Sigmoid colon (tissue), 4 donors: ENCODE measurements around the gene ZNF334.

Experiments
- EP300 ChIP-seq, 4 donors: sonication (generic); formaldehyde crosslinking; IDR thresholded peaks; one replicate each; pipeline ENCODE4 v1.6.1; 2017; ENCODE audit warnings: antibody characterized with exemption in 4 of 4
- POLR2A ChIP-seq, 2 donors: fragments of 450-650 bp; IDR thresholded peaks; one replicate each; pipeline ENCODE4 v1.6.1; 2016; ENCODE audit warnings: antibody characterized with exemption in 2 of 2, mild to moderate bottlenecking in 2 of 2, moderate library complexity in 2 of 2
- POLR2AphosphoS5 ChIP-seq, 4 donors: sonication (generic); formaldehyde crosslinking; IDR thresholded peaks; one replicate each; pipeline ENCODE4 v1.6.1; 2017; ENCODE audit warnings: antibody characterized with exemption in 4 of 4
- TF ChIP-seq, protein P1 (sequence below), 4 experiments: fragments of 450-650 bp in 3 of 4; fragments of 200-600 bp in 1 of 4; IDR thresholded peaks; one replicate each; pipeline ENCODE4 v1.5.1; 2016 to 2019; ENCODE audit warnings: antibody characterized with exemption in 4 of 4, mild to moderate bottlenecking in 3 of 4, moderate library complexity in 2 of 4

- TF ChIP-seq POLR2AphosphoS5 (IDR thresholded peaks at IDR 0.05) (no peak), EP300 (IDR thresholded peaks at IDR 0.05) (no peak), POLR2A (IDR thresholded peaks at IDR 0.05) (no peak)
- TF ChIP-seq, protein P1, sequence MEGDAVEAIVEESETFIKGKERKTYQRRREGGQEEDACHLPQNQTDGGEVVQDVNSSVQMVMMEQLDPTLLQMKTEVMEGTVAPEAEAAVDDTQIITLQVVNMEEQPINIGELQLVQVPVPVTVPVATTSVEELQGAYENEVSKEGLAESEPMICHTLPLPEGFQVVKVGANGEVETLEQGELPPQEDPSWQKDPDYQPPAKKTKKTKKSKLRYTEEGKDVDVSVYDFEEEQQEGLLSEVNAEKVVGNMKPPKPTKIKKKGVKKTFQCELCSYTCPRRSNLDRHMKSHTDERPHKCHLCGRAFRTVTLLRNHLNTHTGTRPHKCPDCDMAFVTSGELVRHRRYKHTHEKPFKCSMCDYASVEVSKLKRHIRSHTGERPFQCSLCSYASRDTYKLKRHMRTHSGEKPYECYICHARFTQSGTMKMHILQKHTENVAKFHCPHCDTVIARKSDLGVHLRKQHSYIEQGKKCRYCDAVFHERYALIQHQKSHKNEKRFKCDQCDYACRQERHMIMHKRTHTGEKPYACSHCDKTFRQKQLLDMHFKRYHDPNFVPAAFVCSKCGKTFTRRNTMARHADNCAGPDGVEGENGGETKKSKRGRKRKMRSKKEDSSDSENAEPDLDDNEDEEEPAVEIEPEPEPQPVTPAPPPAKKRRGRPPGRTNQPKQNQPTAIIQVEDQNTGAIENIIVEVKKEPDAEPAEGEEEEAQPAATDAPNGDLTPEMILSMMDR (IDR thresholded peaks at IDR 0.05) = no peak
Observed at GRCh38 chr20:46559685-46560440, 46.5 kb upstream of the ZNF334 start.
